Keratinocyte (primary cell): Measurements from ENCODE around the gene ACOXL. TPM values are rescaled to one million over a fixed set of nuclear protein-coding genes. Genes with fewer than 3 reads are reported as not detected.

Source experiments
- DNase-seq: peaks from one replicate; pipeline ENCODE4 v3.0.0-alpha.2; 2011; ENCODE audit warnings: low read depth, missing footprints, low spot score
- FAIRE-seq: peaks from 2 replicates; lab custom pipeline; 2011; peaks lifted over from hg19 to GRCh38; lab: Jason Lieb, UNC
- H2AFZ ChIP-seq: 2 replicates; pipeline ENCODE4 v1.6.0; 2012; ENCODE audit warnings: low read length, control low read depth, inconsistent platforms; ENCODE audit not compliant: control insufficient read depth
- H3K27ac ChIP-seq: 2 replicates; pipeline ENCODE4 v1.5.1; 2011; ENCODE audit warnings: low read length; ENCODE audit not compliant: control insufficient read depth, insufficient read depth
- H3K27me3 ChIP-seq: 3 replicates; pipeline ENCODE4 v1.6.0; 2011; ENCODE audit warnings: low read length; ENCODE audit not compliant: control insufficient read depth, insufficient read depth; ENCODE audit errors: extremely low read depth
- H3K36me3 ChIP-seq, 2 experiments: 2 replicates in 1 of 2; 3 replicates in 1 of 2; pipeline ENCODE4 v1.5.1; 2011; ENCODE audit warnings: low read length in 2 of 2, mild to moderate bottlenecking in 1 of 2; ENCODE audit not compliant: control insufficient read depth in 2 of 2, insufficient read depth in 2 of 2; ENCODE audit errors: extremely low read depth in 1 of 2
- H3K4me1 ChIP-seq: 3 replicates; pipeline ENCODE4 v1.5.1; 2011; ENCODE audit warnings: low read length; ENCODE audit not compliant: control insufficient read depth, insufficient read depth; ENCODE audit errors: extremely low read depth
- H3K4me2 ChIP-seq: 3 replicates; pipeline ENCODE4 v1.6.0; 2011; ENCODE audit warnings: low read depth, low read length; ENCODE audit not compliant: control insufficient read depth, insufficient read depth; ENCODE audit errors: extremely low read depth
- H3K4me3 ChIP-seq, 3 experiments: fragments of 200-600 bp in 1 of 3; sonication (generic) in 1 of 3; 2 replicates in 2 of 3; 3 replicates in 1 of 3; pipeline ENCODE4 v1.5.1; 2011 to 2016; ENCODE audit warnings: low read length in 3 of 3, mild to moderate bottlenecking in 3 of 3, control low read depth in 2 of 3, inconsistent platforms in 1 of 3, low read depth in 1 of 3, mixed read lengths in 1 of 3, mixed run types in 1 of 3, moderate library complexity in 1 of 3; ENCODE audit not compliant: control insufficient read depth in 2 of 3, insufficient read depth in 2 of 3; ENCODE audit errors: extremely low read depth in 1 of 3
- H3K79me2 ChIP-seq: 2 replicates; pipeline ENCODE4 v1.6.0; 2012; ENCODE audit warnings: low read length; ENCODE audit not compliant: control insufficient read depth, insufficient read depth
- H3K9ac ChIP-seq: 3 replicates; pipeline ENCODE4 v1.6.0; 2011; ENCODE audit warnings: low read length; ENCODE audit not compliant: control insufficient read depth, insufficient read depth; ENCODE audit errors: extremely low read depth
- H3K9me1 ChIP-seq: 3 replicates; pipeline ENCODE4 v1.6.0; 2011; ENCODE audit warnings: low read length; ENCODE audit not compliant: control insufficient read depth, insufficient read depth; ENCODE audit errors: extremely low read depth
- H3K9me3 ChIP-seq: 2 replicates; pipeline ENCODE4 v1.5.1; 2012; ENCODE audit warnings: low read depth, low read length; ENCODE audit not compliant: control insufficient read depth
- H4K20me1 ChIP-seq: 3 replicates; pipeline ENCODE4 v1.6.0; 2011; ENCODE audit warnings: low read length; ENCODE audit not compliant: control insufficient read depth, insufficient read depth; ENCODE audit errors: extremely low read depth
- CTCF ChIP-seq, 3 experiments: IDR thresholded peaks in 1 of 3; conservative IDR thresholded peaks in 1 of 3; optimal IDR thresholded peaks in 1 of 3; 2 replicates in 2 of 3; 3 replicates in 1 of 3; pipeline versions ENCODE3 to v1.5.1; 2011; ENCODE audit warnings: low read length in 3 of 3, mild to moderate bottlenecking in 3 of 3, moderate library complexity in 2 of 3, control low read depth in 1 of 3, inconsistent platforms in 1 of 3; ENCODE audit not compliant: insufficient read depth in 2 of 3; ENCODE audit errors: extremely low read depth in 1 of 3
- EZH2 ChIP-seq: IDR thresholded peaks from one replicate; pipeline ENCODE4 v1.6.1; 2012; ENCODE audit warnings: inconsistent platforms, mild to moderate bottlenecking, low read length, moderate library complexity
- dilution Hi-C: fragments of 300-500 bp; cut with MboI; formaldehyde crosslinking; loops from one replicate; pipeline ENCODE4 v1.7.0; 2020; ENCODE audit warnings: low sequenced_read_pairs; ENCODE audit not compliant: extremely low pct_ligation_motif_present
- polyA plus RNA-seq, 5 experiments: library from polyadenylated mRNA; depleted of rRNA in 3 of 5; stranded (reverse) in 3 of 5; stranded (forward) in 1 of 5; unstranded in 1 of 5; fragments of >200 nt; gene quantifications; 1 replicate in 1 of 5; 2 replicates in 3 of 5; 3 replicates in 1 of 5; pipeline versions ENCODE4 v1.2.1 to v1.2.3, GENCODE V29; 2011 to 2012; ENCODE audit warnings: missing spikeins in 2 of 5, low read depth in 1 of 5, low replicate concordance in 1 of 5

ACOXL gene
- polyA plus RNA-seq, 1 donor (not counting 4 experiments of a cell fraction or from before 2014, with no cell fraction given) = 0.04 TPM

- peaks cover 20% of the 10 kb centered on the region for H3K4me1 ChIP-seq
- H3K79me2 ChIP-seq = no peaks in the 10 kb centered on the region
- no peaks in the 10 kb centered on the region for H3K36me3 ChIP-seq
- no peak overlapping the region for H3K9ac ChIP-seq
- dilution Hi-C loops = no loop called here
- no peaks in the 10 kb centered on the region for H4K20me1 ChIP-seq
- TF ChIP-seq CTCF (optimal IDR thresholded peaks at IDR 0.05 in 1 of 3, IDR thresholded peaks at IDR 0.05 in 1 of 3, conservative IDR thresholded peaks at IDR 0.05 in 1 of 3; ENCODE audit: extremely low read depth in 1 of 3, insufficient read depth in 2 of 3, low read length in 3 of 3) (no peak), EZH2 (no peak)
- H3K9me1 ChIP-seq = no peaks in the 10 kb centered on the region
- no peak overlapping the region for H3K4me3 ChIP-seq
- H3K4me2 ChIP-seq = no peak overlapping the region
- no peak overlapping the region for H2AFZ ChIP-seq
- no peaks in the 10 kb centered on the region for H3K9me3 ChIP-seq
- H3K27me3 ChIP-seq = no peaks in the 10 kb centered on the region
- no peak overlapping the region for H3K27ac ChIP-seq
- no peak for DNase-seq
- no peak for FAIRE-seq
Measured at GRCh38 chr2:111116011-111116746, 383.8 kb downstream of the ACOXL start.

- no peaks in the 10 kb centered on the region for H3K9me3 ChIP-seq
- H3K4me3 ChIP-seq = peak overlapping the region; percentile 26 to 68 (median 60)
- H4K20me1 ChIP-seq = no peaks in the 10 kb centered on the region
- FAIRE-seq = peak; percentile 83
- H3K36me3 ChIP-seq = no peaks in the 10 kb centered on the region
- peaks cover 20% of the 10 kb centered on the region for H3K4me1 ChIP-seq
- H3K4me2 ChIP-seq = peak overlapping the region; percentile 81
- no peaks in the 10 kb centered on the region for H3K9me1 ChIP-seq
- TF ChIP-seq EZH2 = no peak
- TF ChIP-seq CTCF (optimal IDR thresholded peaks at IDR 0.05 in 1 of 3, IDR thresholded peaks at IDR 0.05 in 1 of 3, conservative IDR thresholded peaks at IDR 0.05 in 1 of 3; ENCODE audit: extremely low read depth in 1 of 3, insufficient read depth in 2 of 3, low read length in 3 of 3) = peak; percentile 87 to 93 (median 93)
- H3K79me2 ChIP-seq = peaks cover 5% of the 10 kb centered on the region
- H2AFZ ChIP-seq = peak overlapping the region; percentile 71
- DNase-seq = no peak
- no peaks in the 10 kb centered on the region for H3K27me3 ChIP-seq
- H3K27ac ChIP-seq = no peak overlapping the region
- H3K9ac ChIP-seq = peak overlapping the region; percentile 53
- dilution Hi-C loops = no loop called here
Measured at GRCh38 chr2:111116843-111117597, 384.6 kb downstream of the ACOXL start.
